ENCODE data around the gene DNMT3A. TPM values are rescaled to one million over a fixed set of nuclear protein-coding genes. Genes with fewer than 3 reads are reported as not detected.

The DNMT3A gene
- total RNA-seq, 1 donor from 2014 or later: 8.3 TPM

DNA sequence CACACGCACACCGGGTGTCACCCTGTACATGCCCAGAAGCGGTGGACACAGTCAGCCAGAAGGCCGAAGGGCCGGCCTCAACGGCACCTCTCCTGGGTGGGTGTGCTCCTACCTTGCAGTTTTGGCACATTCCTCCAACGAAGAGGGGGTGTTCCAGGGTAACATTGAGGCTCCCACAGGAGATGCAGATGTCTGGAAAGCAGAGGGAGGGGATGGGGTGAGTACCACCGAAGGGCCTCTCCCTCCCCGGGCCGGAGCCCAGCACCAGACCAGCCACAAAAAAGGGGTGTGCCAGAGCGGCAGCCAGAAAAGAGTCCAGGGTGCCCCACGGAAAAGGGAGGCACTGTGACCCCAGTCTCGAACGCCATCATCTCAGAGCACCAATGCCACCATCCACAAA is 96.6 kb downstream of the DNMT3A start:
- ATAC-seq (no peak), DNase-seq (ENCODE audit: low spot score) (no peak)

DNA sequence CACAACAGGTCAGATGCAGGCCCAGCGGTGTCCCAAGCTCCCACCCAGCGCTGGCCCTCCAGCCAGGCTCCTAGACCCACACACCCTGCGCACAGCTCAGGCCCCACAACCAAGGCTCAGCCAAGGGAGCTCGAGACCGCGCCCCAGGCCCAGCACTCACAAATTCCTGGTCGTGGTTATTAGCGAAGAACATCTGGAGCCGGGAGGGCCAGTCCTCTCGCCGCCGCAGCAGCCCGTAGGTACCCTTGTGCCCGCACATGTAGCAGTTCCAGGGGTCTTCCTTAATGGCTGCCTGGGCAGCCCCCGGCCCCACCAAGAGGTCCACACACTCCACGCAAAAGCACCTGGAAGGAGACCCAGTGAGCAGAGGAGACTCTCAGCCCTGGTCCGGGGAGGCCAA is 97.7 kb downstream of the DNMT3A start:
- no peak for ATAC-seq
- DNase-seq (ENCODE audit: low spot score): no peak

GRCh38 chr2:25241452-25241851 is 100.3 kb downstream of the DNMT3A start:
- DNase-seq (ENCODE audit: low spot score) (no peak), ATAC-seq (no peak)

- ATAC-seq (no peak), DNase-seq (ENCODE audit: low spot score) (no peak)
Measured at GRCh38 chr2:25240636-25241035, 101.1 kb downstream of the DNMT3A start.

GRCh38 chr2:25238920-25239319 is 102.8 kb downstream of the DNMT3A start:
- no peak for ATAC-seq
- DNase-seq (ENCODE audit: low spot score): no peak

DNA sequence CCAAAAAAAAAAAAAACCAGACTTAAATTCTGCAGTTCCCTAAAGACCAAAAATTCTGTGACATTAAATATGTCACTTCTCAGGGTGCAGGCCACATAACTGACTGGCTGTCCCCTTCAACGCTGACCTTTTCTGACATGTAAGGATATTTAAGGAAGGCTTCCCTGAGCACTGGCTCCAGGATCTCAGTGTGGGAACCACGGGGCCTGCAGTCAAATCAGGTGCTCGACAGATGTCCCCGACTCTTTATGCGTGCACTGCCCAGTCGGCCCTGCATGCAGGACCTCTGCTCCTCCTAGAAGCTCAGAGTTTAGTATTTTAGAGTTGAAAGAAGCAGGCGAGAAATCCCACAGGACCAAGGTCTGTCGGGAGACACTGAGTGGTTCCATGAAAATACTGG is 104.0 kb downstream of the DNMT3A start:
- no peak for DNase-seq (ENCODE audit: low spot score)
- ATAC-seq: no peak

- DNase-seq (ENCODE audit: low spot score) (no peak), ATAC-seq (no peak)
Measured at GRCh38 chr2:25236736-25237135, 105.0 kb downstream of the DNMT3A start.

DNA sequence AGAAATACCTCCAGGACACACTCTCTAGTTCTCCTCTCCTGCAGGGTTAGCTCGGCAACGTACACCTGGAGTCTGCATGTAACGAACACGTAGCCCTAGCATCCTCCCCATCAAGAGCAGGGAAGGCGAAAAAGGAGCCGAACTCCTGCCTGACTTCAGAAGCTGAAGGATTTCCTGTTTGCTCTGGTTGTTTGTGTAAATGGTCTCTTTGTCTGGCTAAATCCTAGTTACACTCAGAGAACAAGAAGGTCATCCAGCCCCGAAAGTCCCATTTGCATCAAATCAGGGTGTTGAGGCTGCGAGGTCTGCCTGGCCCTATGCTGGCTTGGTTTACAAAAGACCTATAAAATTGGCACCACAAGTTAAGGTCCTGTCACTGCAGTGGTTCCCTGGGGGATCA is 107.0 kb downstream of the DNMT3A start:
- DNase-seq (ENCODE audit: low spot score) (no peak), ATAC-seq (no peak)

GRCh38 chr2:25233916-25234605 is 107.7 kb downstream of the DNMT3A start:
- ATAC-seq (no peak), DNase-seq (ENCODE audit: low spot score) (no peak)

DNA sequence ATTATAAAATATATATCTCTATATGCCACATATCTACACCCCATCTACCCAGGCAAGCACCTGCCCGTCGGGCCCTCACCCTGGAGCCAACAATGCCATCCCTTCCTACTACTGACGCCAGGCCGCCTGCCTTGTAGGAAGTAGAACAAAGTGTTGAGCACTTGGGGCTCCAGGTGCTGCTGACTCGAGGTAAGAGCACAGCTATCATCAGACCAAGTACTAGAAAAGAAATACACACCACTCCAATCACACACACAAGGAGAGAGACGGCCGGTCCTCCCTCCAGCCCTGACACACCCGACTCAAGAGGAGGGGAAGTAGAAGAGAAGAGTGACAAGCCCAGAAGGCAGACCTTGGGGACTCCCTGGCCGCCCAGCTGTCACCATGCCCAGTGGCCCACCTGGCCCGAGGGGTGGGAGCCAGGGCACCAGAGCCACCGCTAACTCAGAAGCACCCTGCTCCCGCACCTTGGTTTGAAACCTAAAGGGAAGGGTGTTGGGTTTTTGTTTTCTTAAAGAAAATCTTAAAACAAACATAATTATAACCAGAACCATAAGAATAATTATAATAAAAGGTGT is 109.4 kb downstream of the DNMT3A start:
- DNase-seq (ENCODE audit: low spot score) (no peak), ATAC-seq (no peak)

- ATAC-seq (no peak), DNase-seq (ENCODE audit: low spot score) (no peak)
Measured at GRCh38 chr2:25230948-25231311, 110.8 kb downstream of the DNMT3A start.

DNA sequence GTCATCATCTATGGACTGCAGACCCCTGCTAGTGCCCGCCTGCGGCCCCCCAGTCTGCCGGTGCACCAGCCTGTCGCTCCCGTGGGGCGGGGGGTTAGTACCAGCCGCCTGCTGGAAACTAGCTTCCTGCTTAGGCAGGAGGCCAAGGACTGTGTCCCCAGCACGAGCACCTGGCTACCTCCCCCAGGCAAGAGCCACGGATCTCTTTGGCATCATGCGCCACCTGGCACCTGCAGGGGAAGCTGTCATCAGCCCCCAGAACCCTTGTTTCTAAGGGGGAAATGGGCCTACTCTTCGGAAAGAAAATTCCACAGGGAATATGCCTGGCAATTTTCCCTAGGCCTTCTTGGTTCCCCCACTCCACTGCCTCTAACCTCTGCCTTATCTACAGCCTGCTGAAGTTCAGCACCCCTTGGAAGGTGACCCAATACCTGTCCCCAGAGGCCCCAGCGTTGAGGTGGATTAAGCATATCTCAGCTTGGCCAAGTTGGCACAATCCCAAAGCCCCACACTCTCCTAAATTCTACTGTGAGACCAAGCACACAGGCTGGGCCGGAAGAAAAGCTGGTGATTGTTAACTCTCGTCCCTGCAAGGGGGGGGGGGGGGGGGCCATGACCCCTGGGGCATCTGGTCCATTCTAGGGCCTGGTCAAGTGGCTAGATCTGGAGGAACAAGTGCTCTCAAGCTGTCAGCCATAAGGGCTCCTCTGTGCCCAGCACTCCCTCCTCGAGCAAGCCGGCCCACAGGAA is 111.4 kb downstream of the DNMT3A start:
- DNase-seq (ENCODE audit: low spot score) (no peak), ATAC-seq (no peak)

DNA sequence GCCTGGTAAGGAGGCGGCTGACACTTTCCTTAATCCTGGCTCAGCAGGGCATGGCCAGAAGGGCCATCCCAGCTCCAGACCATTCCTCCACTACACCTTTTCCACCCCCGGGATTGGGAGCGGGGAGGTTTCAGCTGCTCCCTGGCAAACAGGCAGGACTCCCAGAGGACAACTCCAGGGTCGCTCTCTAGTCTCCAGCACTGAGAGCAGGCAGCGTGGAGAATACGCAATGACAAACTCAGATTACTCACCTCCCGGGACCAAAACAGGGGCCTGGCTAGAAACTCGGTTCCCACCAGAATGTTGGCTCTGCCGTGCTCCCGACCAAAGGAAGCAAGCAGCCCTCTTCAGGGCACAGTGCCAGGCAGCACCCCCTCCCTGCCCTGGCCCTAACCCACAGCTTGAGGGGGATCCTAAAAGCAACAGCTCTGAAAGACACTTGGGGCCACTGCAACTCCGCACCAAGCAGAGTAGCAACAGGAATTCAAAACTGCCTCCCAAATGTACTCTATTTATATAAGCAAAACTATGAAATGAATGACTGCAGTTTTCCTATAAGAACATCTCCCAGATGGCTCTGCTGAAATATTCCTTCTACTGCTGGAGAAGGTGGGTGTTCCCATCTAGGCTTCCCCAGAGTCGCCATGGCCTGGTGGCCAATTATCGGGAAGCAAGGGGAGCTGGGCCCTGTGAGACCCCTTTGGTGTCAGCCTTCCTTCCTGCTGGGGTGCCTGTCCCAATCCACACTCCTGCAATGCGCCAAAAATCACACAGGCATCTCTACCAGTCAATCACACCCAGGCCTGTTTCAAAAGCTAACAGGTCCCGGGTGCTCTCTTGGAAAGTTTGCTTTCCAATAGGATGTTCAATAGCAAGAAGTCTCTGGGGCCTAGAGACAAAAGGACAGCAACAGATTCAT is 112.2 kb downstream of the DNMT3A start:
- DNase-seq (ENCODE audit: low spot score): no peak
- peak; percentile 14 for ATAC-seq

DNA sequence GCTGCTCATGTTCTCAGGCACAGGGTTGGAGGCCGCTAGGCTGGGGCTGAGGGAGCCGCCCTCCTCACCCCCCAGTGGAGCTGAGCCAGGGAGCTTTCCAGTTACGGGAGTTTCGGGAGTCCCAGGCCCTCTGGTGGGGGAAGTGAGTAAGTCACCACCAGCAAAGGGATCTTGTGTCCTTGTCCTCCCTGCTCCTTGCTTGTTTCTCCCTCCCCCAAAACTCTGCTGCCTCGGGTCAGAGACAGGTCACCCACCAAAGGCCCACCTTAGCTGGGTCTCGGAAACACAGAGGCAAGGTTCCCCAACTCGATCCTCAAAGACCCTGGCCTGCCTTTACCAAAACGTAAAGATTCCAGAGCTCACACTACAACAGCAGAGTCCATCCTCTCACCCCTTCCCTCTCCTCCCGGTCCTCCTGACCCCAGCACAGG is 112.9 kb downstream of the DNMT3A start:
- DNase-seq (ENCODE audit: low spot score) (peak; percentile 62), ATAC-seq (peak; percentile 93)

DNA sequence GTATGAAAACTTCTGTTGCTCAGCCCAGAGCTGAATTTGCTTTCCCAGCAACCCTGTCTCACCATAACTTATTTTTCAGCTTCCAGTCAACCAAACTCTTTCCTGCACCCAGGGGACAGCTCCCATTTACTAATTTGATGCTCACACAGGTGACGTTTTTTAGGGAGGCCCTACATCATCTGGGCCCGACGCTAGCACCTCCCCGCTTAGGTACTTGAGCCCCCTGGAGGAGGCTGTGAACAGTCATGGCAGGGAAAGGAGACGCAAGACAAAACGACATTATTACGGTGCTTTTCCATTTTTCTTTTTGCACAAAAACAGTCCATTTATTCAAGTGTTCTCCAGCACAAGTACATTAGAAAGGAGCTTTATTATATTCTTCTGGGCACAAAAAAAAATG is 114.1 kb downstream of the DNMT3A start:
- no peak for ATAC-seq
- no peak for DNase-seq (ENCODE audit: low spot score)

DNA sequence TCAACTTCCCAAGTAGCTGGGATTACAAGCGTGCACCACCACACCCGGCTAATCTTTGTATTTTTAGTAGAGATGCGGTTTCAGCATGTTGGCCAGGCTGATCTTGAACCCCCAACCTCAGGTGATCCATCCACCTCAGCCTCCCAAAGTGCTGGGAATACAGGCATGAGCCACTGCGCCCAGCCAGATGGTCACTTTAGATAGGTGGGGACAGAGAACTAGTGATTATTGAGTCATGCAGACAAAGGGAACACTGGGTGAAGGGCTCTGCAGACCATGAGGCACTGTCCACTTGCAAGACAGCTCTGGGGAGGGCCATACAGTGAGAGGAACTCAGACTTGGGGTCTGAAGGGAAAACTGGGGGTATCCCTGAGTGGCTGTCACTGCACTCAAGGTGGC is 114.9 kb downstream of the DNMT3A start:
- ATAC-seq: no peak
- DNase-seq (ENCODE audit: low spot score): no peak

DNA sequence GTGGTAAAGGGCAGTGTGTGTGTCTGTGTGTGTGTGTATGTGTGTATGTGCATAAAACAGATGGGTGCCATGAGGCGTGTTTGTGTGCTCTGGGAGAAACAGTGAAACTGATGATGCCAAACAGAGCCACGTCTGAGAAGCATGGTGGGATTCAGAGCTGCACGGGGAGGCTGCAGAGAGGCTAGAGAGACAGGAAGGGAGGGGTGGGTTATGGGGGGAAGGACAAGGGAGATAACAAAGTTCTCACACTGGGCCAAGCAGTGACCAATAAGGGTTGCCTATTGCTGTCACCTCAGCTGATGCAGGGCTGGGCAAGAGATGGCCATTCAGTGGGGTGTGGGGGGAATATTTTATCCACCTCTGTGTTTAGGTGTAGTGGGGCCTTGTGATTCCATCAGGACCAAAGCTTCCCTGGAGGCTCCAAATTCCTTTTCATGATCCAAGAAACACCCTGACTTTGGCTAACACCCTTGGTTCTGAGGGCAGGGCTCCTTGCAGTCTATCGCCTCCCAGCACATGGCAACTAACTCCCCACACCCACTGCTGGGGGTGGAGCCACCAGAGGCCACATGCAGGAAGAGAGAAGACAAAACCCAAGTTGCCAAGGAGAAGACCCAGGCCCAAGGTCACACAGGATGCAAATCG is 119.1 kb downstream of the DNMT3A start:
- no peak for ATAC-seq
- DNase-seq (ENCODE audit: low spot score): no peak

DNA sequence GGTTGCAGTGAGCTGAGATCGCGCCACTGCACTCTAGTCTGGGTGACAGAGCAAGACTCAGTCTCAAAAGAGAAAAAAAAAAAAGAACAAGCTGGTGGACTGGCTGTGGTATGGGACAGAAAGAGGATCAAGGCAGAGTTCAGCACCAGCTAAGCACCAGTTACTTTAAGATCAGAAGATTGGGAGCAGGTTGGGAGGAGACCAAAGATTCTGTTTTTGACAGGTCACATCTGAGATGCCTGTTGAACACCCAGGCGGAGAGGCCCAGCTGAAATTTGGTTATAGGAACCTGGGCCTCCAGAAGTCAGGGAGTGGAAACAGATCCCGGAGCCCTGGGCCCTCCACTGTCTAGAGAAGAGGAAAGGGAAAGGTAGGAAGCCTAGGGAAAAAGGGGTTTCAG is 120.1 kb downstream of the DNMT3A start:
- no peak for ATAC-seq

DNA sequence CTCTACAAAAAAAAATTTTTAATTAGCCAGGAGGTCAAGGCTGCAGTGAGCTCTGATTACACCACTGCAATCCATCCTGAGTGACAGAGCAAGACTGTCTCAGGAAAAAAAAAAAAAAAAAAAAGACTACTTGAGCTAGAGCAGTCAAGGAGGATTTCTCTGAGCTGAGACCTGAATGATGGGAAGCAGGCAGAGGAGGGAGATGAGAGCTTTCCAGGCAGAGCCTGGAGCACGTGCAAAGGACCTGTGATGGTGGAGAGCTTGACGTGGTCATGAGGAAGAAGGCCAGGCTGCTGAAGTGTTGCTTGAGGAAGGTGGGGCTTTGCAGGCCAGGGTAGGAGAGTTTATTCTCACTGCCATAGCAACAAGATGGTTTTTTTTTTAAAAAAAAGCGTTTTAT is 121.4 kb downstream of the DNMT3A start:
- ATAC-seq (no peak), DNase-seq (ENCODE audit: low spot score) (no peak)

More for the DNA sequence above, 120.1 kb downstream of the DNMT3A start:
- no peak for DNase-seq (ENCODE audit: low spot score)

GRCh38 chr2:25219621-25220020 is 122.1 kb downstream of the DNMT3A start:
- DNase-seq (ENCODE audit: low spot score) (no peak), ATAC-seq (no peak)

- DNase-seq (ENCODE audit: low spot score): no peak
- no peak for ATAC-seq
Measured at GRCh38 chr2:25218100-25218499, 123.6 kb downstream of the DNMT3A start.

Measured in left lobe of liver (tissue), 2 donors.